Measurements from ENCODE around the gene MCC.

- TF ChIP-seq CTCF (IDR thresholded peaks at IDR 0.05; ENCODE audit: insufficient read depth, low read length, poor library complexity, severe bottlenecking) (no peak), EZH2phosphoT487 (conservative IDR thresholded peaks at IDR 0.05; ENCODE audit: low read length) (no peak)
Measured at GRCh38 chr5:113029614-113030013, 458.6 kb downstream of the MCC start.
